ENCODE data around the gene ASTN2.

ASTN2 gene

DNA sequence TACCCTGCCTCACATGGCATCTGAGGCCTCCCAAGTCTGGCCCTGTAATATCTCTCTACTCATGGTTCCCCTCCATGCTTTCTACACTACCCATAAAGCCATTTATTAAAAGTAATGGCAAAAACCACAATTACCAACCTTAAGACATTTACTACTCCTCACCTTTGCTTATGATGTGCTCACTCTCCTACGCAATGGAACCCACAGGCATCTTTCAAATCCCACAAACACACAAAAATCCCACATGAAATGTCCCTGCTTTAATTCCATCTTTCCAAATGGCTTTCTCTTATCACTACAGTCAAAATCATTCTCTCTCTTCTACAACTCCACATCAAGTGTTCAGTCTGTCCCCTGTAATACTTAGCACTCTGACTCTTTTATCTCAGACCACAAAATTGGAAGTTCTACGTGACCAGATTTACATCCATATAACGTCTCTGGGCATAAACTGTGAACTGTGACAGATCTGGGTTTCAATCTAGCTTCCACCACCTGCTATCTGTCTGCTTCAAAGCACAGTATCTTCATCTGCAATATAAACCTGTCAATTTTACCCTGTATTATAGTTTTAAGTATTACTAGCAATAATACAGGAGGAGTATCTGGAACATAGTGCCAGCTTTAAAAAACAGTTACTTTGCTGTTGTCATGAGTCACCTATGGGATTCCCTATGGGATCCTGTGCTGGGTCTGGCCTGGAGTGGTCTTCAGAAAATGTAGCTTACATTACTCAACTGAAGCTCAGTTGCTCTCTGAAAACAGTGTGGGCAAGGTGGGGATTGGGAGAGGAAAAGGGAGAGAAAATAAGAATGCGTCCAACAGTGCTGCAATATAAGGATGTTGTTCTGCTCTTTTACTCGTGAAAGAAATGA is 864.8 kb downstream of the ASTN2 start:
- ATAC-seq (ENCODE audit: low read depth) (no peak), DNase-seq (ENCODE audit: low spot score in 2 of 2) (no peak)
- Mint-ChIP-seq H3K4me3 (no peak overlapping the region), H3K27me3 (no peaks in the 10 kb centered on the region), H3K4me1 (no peaks in the 10 kb centered on the region), H3K36me3 (no peaks in the 10 kb centered on the region), H3K27ac (no peak overlapping the region), H3K9me3 (no peaks in the 10 kb centered on the region)

DNA sequence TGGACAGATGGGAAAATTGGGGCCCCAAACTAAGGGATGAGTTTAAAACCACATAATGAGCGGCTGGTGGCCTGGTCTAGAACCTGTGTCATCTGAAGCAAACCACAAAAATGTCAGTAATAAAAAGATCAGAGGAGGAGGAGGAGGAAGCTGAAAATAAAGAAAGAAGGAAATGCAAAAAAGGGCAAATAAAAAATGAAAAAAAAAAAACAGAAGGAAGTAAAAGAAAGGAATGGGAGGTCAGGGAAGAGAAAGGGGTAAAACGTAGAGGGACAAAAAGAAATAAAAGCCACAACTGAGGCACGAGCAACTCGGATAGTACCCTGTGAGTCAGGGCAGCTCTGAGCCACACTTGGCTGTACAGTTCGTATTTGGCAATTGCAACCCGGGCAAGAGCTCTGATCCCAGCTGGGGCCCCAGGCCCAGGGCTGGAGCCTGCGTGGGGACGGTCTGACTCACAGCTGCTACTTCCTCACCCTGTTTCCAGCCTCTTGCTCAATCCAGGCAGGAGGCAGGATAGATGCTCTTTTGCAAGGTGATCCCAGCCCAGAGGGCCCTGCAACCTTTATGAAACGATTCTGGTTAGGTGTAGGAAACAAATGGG is 865.7 kb downstream of the ASTN2 start:
- Mint-ChIP-seq H3K27ac (no peak overlapping the region), H3K36me3 (no peaks in the 10 kb centered on the region), H3K4me1 (no peaks in the 10 kb centered on the region), H3K4me3 (no peak overlapping the region), H3K27me3 (no peaks in the 10 kb centered on the region), H3K9me3 (no peaks in the 10 kb centered on the region)
- DNase-seq (ENCODE audit: low spot score in 2 of 2): no peak
- ATAC-seq (ENCODE audit: low read depth): no peak

DNA sequence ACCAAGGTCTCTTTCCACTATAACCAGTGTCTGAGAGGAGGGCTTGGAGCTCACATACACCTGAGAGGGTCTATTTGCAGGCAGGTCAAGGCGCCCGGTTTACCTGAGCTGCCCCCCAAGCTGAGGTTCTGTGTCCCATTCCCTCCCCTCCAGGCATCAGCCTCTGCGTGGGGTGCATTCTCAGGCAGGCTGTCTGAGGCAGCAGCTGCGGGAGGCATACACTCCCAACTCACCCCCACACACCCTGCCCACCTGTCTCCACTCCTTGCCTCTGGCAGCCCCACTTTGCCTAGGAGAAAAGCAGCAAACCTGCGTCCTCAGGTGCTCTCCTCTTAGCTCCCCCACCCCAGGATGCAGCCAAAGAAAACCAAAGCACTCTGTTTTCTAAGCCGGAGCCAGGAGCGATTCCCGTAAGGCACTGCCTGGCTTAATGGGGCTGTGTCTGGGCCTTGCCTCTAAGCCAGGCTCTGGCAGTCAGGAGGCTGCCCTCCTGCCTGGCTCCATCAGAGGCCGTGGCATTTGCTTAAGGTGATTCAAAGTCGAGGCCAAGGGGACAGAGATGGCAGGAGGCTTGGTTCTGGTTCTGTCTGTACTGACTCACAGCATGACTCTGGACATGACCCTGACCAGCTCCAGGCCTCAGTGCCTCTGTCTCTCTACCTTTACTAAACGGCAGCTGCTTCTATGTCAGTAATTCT is 867.0 kb downstream of the ASTN2 start:
- Mint-ChIP-seq H3K36me3 (no peaks in the 10 kb centered on the region), H3K27ac (no peak overlapping the region), H3K4me1 (no peaks in the 10 kb centered on the region), H3K9me3 (no peaks in the 10 kb centered on the region), H3K27me3 (no peaks in the 10 kb centered on the region), H3K4me3 (no peak overlapping the region)
- DNase-seq (ENCODE audit: low spot score in 2 of 2): no peak
- ATAC-seq (ENCODE audit: low read depth): no peak

DNA sequence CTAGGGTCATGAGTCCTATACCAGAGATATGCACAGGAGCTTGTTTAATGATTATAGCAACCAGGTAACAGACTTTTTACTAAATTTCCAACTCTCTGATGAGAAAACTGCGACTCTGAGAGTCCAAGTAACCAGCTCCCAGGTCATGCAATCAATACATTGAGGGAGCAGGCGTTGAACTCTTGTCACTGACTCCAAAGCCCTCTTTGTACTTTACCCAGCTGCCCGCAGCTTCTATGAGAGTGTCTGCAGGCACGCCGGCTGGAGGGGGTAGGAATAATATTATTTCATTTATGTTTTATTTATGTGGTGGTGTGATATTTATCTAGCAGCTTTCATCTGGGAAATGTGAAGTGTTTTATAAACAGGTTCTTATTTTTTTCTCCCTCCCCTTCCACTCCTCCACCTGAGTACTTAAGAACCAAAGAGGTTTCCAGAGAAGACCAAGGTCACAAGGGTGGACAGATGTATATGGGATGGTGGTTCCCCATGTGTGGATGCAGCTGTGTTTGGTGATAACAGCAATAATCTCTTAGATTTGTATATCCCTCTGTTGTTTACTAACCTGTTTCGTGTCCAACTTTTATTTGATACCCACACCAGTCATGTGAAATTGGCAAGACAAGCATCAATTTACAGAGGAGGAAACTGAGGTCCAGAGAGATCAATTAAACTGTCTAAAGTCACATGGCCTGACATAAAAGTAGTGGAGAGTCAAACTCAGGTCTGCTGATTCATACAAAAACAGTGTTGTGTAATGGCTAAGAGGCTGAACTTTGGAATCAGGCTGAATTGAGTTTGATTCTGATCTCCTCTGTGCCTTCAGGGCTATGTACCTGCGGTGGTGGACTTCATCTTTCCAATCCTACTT is 867.9 kb downstream of the ASTN2 start:
- no peak for ATAC-seq (ENCODE audit: low read depth)
- DNase-seq (ENCODE audit: low spot score in 2 of 2): no peak
- no peaks in the 10 kb centered on the region for H3K9me3 Mint-ChIP-seq
- no peaks in the 10 kb centered on the region for H3K36me3 Mint-ChIP-seq
- H3K4me1 Mint-ChIP-seq: no peaks in the 10 kb centered on the region
- H3K27ac Mint-ChIP-seq: no peak overlapping the region
- no peaks in the 10 kb centered on the region for H3K27me3 Mint-ChIP-seq
- no peak overlapping the region for H3K4me3 Mint-ChIP-seq

DNA sequence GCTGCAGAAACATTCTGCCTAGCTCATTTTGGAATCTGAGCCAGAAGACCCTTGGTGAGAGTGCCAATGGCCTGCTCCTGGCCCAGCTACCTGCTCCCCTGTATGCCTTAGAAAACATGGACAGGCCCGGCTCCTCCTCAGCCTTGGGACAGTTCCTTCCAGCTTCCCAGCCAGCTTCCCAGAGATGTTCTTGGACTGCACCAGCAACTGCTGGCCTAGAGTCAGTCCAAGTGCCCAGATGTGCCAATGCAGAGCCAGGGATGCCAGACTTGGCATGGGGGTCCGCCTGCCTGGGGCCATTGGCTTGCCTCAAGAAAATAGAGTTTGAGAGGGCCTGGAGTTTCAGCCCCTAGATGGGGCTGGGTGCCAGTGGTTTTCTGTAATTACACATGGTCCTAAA is 870.0 kb downstream of the ASTN2 start:
- ATAC-seq (ENCODE audit: low read depth) (no peak), DNase-seq (ENCODE audit: low spot score in 2 of 2) (no peak)
- Mint-ChIP-seq H3K4me1 (no peaks in the 10 kb centered on the region), H3K4me3 (no peak overlapping the region), H3K36me3 (no peaks in the 10 kb centered on the region), H3K27me3 (no peaks in the 10 kb centered on the region), H3K9me3 (no peaks in the 10 kb centered on the region), H3K27ac (no peak overlapping the region)

DNA sequence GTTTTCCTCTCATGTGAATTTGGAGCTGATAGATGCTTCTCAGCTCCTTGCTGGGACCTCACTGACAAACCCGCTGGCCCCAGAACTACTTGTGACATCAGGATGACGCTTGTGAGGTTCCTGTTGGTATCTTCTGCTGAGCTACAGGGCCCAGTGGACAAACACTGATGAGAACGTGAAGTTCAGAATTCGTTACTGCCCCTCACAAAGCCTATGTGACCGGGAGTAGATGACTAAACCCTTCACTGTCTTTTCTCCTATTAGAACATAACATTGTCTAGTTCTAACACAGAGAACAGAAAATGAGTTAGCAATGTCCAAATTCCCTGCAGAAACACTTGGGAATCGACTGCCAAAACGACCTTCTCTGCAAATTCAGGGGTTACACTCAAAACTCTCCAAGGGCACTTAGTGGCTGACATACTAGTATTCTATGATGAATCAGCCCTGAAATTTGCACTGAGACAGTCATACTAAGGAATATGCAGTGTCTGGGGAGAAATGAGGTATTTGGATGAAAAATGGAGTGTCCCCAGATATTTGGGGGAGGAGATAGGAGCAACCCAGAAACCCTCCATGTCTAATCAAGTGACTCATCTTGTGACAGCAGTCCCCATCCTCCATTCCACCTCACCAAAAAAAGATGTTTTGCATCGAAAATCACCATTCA is 871.0 kb downstream of the ASTN2 start:
- ATAC-seq (ENCODE audit: low read depth) (no peak), DNase-seq (ENCODE audit: low spot score in 2 of 2) (no peak)
- no peak overlapping the region for H3K27ac Mint-ChIP-seq
- H3K36me3 Mint-ChIP-seq: peaks cover 1% of the 10 kb centered on the region
- H3K4me3 Mint-ChIP-seq: no peak overlapping the region
- H3K9me3 Mint-ChIP-seq: peaks cover 3% of the 10 kb centered on the region
- no peaks in the 10 kb centered on the region for H3K4me1 Mint-ChIP-seq
- H3K27me3 Mint-ChIP-seq: peaks cover 1% of the 10 kb centered on the region

DNA sequence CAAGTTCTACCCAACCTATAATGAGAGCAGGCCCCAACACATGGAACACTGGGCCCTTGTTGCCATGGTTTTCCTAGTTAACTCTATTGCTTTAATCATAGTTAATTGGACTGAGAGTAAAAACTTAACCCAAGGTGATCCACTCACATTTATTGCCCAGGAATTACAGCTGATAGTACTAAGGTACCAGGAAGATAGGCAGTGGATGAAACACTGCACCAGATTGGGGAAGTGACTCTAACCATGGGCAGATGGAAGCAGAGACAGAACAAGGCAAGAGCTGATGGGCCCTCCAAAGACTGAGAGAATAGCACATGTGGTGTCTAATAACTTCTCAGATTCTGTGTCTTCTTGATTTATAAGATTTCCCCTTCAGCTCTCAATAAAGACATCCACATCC is 873.5 kb downstream of the ASTN2 start:
- Mint-ChIP-seq H3K36me3 (peaks cover 8% of the 10 kb centered on the region), H3K4me1 (no peaks in the 10 kb centered on the region), H3K27me3 (peaks cover 1% of the 10 kb centered on the region), H3K4me3 (no peak overlapping the region), H3K9me3 (peaks cover 6% of the 10 kb centered on the region), H3K27ac (no peak overlapping the region)
- ATAC-seq (ENCODE audit: low read depth) (no peak), DNase-seq (ENCODE audit: low spot score in 2 of 2) (no peak)

DNA sequence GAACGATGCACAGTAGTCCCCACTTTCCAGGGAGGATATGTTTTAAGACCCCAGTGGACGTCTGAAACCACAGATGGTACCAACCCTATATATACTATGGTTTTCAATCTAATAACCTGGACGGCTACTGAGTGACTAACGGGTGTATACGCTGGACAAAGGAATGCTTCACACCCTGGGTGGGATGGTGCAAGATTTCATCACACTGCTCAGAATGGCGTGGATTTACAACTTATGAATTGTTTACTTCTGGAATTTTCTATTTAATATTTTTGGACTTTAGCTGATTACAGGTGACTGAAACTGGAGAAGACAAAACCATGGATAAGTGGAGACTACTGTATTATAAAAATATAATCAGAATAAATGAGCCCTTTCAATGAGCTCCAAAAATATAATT is 875.3 kb downstream of the ASTN2 start:
- ATAC-seq (ENCODE audit: low read depth): no peak
- Mint-ChIP-seq H3K27me3 (peaks cover 1% of the 10 kb centered on the region), H3K27ac (no peak overlapping the region), H3K4me1 (no peaks in the 10 kb centered on the region), H3K9me3 (peaks cover 8% of the 10 kb centered on the region), H3K36me3 (peaks cover 8% of the 10 kb centered on the region), H3K4me3 (no peak overlapping the region)
- DNase-seq (ENCODE audit: low spot score in 2 of 2): no peak

DNA sequence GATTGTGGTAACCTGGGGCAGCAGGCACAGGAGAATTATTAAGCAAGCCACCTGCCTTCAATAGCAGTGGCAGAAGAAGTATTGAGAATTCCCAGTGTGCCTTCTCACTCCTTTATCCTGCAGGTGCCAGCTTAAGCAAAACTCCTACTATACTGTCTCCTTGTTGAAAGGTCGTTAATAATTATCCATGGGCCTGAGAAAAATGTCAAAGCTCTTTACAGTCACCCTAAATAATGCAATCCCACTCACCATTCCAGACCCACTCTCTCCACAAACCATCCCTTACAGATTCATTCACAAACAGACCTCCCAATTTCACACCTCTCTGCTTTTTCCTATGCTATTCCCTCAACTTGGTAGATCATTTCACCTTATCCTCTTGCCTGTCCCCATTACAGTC is 889.2 kb downstream of the ASTN2 start:
- no peaks in the 10 kb centered on the region for H3K36me3 Mint-ChIP-seq
- no peak overlapping the region for H3K27ac Mint-ChIP-seq
- H3K27me3 Mint-ChIP-seq: no peaks in the 10 kb centered on the region

DNA sequence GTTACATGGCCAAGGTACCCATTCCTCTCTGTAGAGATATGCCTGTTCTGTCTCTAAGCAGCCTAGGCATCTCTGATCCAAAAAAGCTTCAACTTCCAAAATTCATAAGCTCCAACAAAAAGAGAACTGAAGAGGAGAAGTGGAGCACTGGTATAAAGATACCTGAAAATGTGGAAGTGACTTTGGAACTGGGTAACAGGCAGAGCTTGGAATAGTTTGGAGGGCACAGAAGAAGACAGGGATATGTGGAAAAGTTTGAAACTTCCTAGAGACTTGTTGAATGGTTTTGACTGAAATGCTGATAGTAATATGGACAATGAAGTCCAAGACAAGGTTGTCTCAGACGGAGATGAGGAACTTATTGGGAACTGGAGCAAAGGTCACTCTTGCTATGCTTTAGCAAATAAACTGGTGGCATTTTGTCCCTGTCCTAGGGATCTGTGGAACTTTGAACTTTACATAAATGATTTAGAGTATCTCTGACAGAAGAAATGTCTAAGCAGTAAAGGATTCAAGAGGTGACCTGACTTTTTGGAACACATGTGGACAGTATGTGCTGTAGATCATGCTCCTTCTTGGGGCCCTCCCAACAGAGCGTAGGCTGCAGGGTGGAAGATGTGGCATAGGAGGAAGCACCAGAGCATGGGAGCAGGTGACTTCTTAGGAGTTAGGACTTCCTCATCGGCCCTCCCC is 889.9 kb downstream of the ASTN2 start:
- H3K27me3 Mint-ChIP-seq: no peaks in the 10 kb centered on the region
- no peaks in the 10 kb centered on the region for H3K4me1 Mint-ChIP-seq
- peaks cover 9% of the 10 kb centered on the region for H3K9me3 Mint-ChIP-seq
- H3K36me3 Mint-ChIP-seq: no peaks in the 10 kb centered on the region
- ATAC-seq (ENCODE audit: low read depth) (no peak), DNase-seq (ENCODE audit: low spot score in 2 of 2) (no peak)
- no peak overlapping the region for H3K4me3 Mint-ChIP-seq
- H3K27ac Mint-ChIP-seq: no peak overlapping the region

More for the DNA sequence above, 889.2 kb downstream of the ASTN2 start:
- Mint-ChIP-seq H3K9me3 (peaks cover 4% of the 10 kb centered on the region), H3K4me3 (no peak overlapping the region), H3K4me1 (no peaks in the 10 kb centered on the region)
- DNase-seq (ENCODE audit: low spot score in 2 of 2) (no peak), ATAC-seq (ENCODE audit: low read depth) (no peak)

DNA sequence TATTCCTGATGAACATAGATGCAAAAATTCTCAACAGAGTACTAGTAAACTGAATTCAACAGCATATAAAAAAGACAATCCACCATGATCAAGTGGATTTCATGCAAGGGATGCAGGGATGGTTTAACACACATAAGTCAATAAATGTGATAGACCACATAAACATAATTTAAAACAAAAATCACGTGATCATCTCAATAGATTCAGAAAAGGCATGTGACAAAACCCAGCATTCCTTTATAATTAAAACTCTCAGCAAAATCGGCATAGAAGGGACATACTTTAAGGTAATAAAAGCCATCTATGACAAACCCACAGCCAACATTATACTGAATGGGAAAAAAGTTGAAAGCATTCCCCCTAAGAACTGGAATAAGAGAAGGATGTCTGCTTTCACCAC is 894.6 kb downstream of the ASTN2 start:
- Mint-ChIP-seq H3K27me3 (no peaks in the 10 kb centered on the region), H3K4me3 (no peak overlapping the region), H3K4me1 (no peaks in the 10 kb centered on the region), H3K27ac (no peak overlapping the region), H3K9me3 (peaks cover 23% of the 10 kb centered on the region), H3K36me3 (peaks cover 9% of the 10 kb centered on the region)
- no peak for DNase-seq (ENCODE audit: low spot score in 2 of 2)
- ATAC-seq (ENCODE audit: low read depth): no peak

DNA sequence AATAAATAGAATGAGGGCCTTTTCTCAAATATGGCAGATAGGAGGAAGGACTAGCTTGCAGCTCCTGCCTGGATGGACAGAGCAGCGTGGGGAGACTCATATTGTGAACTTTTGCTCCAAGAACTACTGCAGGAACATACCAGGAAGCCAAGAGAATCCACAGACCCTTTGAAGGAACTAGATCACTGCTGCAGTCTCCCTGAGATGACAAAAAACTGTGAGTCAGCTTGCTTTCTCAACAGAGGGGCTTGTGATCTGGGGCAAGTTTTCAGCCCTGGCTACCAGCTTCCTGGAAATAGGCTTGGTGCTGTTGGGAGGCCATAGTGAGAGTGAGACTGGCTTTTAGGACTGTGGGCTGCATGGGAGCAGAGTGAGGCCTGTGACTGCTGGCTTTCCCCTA is 898.4 kb downstream of the ASTN2 start:
- ATAC-seq (ENCODE audit: low read depth) (no peak), DNase-seq (ENCODE audit: low spot score in 2 of 2) (no peak)
- Mint-ChIP-seq H3K9me3 (peaks cover 31% of the 10 kb centered on the region), H3K4me3 (no peak overlapping the region), H3K4me1 (no peaks in the 10 kb centered on the region), H3K27ac (no peak overlapping the region), H3K36me3 (peaks cover 9% of the 10 kb centered on the region), H3K27me3 (no peaks in the 10 kb centered on the region)

DNA sequence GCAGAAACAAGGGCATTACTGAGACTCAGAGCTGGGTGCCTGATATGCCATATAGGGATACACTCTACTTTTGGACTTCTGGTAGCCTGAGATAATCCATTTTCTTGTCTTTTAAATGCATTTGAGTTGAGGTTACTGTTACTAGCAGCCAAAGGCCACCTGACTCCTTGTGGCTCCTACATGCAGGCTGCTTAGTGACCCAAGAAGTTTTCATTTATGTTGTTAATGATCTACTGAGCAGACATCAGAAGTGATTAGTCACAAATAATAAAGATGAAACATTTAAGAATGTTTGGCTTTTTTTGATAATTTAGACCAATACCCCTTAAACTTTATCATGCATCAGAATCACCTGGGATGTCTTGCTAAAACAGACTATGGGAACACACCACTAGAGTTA is 899.3 kb downstream of the ASTN2 start:
- H3K9me3 Mint-ChIP-seq: peaks cover 28% of the 10 kb centered on the region
- H3K36me3 Mint-ChIP-seq: peaks cover 9% of the 10 kb centered on the region
- DNase-seq (ENCODE audit: low spot score in 2 of 2): no peak
- H3K27me3 Mint-ChIP-seq: no peaks in the 10 kb centered on the region
- H3K4me3 Mint-ChIP-seq: no peak overlapping the region
- no peaks in the 10 kb centered on the region for H3K4me1 Mint-ChIP-seq
- no peak overlapping the region for H3K27ac Mint-ChIP-seq
- ATAC-seq (ENCODE audit: low read depth): no peak

Data from memory B cell (primary cell).